Ishikawa (cell line): Measurements from ENCODE around the gene SMPX.

Experiments used
- CEBPB ChIP-seq: IDR thresholded peaks from 2 replicates; pipeline ENCODE4 v1.6.1; 2012
- CREB1 ChIP-seq: IDR thresholded peaks from 2 replicates; pipeline ENCODE4 v1.6.1; 2012; ENCODE audit warnings: low read depth
- EGR1 ChIP-seq: IDR thresholded peaks from 2 replicates; pipeline ENCODE4 v1.6.1; 2012
- EP300 ChIP-seq: IDR thresholded peaks from 2 replicates; pipeline ENCODE4 v1.6.1; 2012; ENCODE audit warnings: borderline replicate concordance
- FOXM1 ChIP-seq: IDR thresholded peaks from 2 replicates; pipeline ENCODE4 v1.6.1; 2012; ENCODE audit warnings: low read depth, borderline replicate concordance
- NFIC ChIP-seq: IDR thresholded peaks from 2 replicates; pipeline ENCODE4 v1.6.1; 2012
- RAD21 ChIP-seq: IDR thresholded peaks from 2 replicates; pipeline ENCODE4 v1.6.1; 2012; ENCODE audit warnings: low read depth
- TAF1 ChIP-seq: IDR thresholded peaks from 2 replicates; pipeline ENCODE4 v1.6.1; 2012; ENCODE audit warnings: low read depth, mild to moderate bottlenecking
- TCF12 ChIP-seq: IDR thresholded peaks from 2 replicates; pipeline ENCODE4 v1.6.1; 2012; ENCODE audit warnings: low read depth
- TEAD4 ChIP-seq: IDR thresholded peaks from 2 replicates; pipeline ENCODE4 v1.6.1; 2012
- YY1 ChIP-seq: IDR thresholded peaks from 2 replicates; pipeline ENCODE4 v1.6.1; 2012; ENCODE audit warnings: low read depth
- ZBTB7A ChIP-seq: IDR thresholded peaks from 2 replicates; pipeline ENCODE4 v1.6.1; 2012; ENCODE audit warnings: low read depth
- TF ChIP-seq, protein P1 (sequence below): IDR thresholded peaks from 2 replicates; pipeline ENCODE4 v1.6.1; 2012
- TF ChIP-seq, protein P2 (sequence below): IDR thresholded peaks from 2 replicates; pipeline ENCODE4 v1.6.1; 2012; ENCODE audit warnings: low read depth, mild to moderate bottlenecking
- TF ChIP-seq, protein P3 (sequence below): IDR thresholded peaks from 2 replicates; pipeline ENCODE4 v1.6.1; 2012

The SMPX gene

DNA sequence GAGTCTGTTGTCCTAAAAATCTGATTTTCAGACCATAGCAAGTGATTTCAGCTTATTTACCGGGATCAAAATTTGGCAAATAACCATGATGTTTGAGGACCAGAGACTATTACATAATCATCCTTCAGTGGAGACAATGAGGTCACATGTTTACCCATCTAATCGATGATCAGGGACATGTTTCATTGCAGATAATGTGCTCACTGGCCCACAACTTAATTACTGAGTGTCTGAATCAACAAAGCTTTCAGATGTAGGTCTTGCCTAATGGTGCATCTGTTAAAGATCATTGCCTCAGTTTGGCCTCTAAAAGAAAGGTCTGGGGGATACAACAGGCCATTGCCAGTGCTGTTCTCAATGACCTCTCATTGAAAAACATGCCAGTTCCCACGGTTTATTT lies 56.9 kb downstream of the SMPX start:
- TF ChIP-seq TAF1 = no peak
- TF ChIP-seq YY1 = no peak
- TF ChIP-seq NFIC = no peak
- TF ChIP-seq ZBTB7A = no peak
- TF ChIP-seq EP300 = no peak
- no peak for TF ChIP-seq RAD21
- TF ChIP-seq TCF12 = no peak
- TF ChIP-seq, protein P1, sequence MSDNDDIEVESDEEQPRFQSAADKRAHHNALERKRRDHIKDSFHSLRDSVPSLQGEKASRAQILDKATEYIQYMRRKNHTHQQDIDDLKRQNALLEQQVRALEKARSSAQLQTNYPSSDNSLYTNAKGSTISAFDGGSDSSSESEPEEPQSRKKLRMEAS = no peak
- no peak for TF ChIP-seq FOXM1
- TF ChIP-seq, protein P2, sequence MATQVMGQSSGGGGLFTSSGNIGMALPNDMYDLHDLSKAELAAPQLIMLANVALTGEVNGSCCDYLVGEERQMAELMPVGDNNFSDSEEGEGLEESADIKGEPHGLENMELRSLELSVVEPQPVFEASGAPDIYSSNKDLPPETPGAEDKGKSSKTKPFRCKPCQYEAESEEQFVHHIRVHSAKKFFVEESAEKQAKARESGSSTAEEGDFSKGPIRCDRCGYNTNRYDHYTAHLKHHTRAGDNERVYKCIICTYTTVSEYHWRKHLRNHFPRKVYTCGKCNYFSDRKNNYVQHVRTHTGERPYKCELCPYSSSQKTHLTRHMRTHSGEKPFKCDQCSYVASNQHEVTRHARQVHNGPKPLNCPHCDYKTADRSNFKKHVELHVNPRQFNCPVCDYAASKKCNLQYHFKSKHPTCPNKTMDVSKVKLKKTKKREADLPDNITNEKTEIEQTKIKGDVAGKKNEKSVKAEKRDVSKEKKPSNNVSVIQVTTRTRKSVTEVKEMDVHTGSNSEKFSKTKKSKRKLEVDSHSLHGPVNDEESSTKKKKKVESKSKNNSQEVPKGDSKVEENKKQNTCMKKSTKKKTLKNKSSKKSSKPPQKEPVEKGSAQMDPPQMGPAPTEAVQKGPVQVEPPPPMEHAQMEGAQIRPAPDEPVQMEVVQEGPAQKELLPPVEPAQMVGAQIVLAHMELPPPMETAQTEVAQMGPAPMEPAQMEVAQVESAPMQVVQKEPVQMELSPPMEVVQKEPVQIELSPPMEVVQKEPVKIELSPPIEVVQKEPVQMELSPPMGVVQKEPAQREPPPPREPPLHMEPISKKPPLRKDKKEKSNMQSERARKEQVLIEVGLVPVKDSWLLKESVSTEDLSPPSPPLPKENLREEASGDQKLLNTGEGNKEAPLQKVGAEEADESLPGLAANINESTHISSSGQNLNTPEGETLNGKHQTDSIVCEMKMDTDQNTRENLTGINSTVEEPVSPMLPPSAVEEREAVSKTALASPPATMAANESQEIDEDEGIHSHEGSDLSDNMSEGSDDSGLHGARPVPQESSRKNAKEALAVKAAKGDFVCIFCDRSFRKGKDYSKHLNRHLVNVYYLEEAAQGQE = no peak

DNA sequence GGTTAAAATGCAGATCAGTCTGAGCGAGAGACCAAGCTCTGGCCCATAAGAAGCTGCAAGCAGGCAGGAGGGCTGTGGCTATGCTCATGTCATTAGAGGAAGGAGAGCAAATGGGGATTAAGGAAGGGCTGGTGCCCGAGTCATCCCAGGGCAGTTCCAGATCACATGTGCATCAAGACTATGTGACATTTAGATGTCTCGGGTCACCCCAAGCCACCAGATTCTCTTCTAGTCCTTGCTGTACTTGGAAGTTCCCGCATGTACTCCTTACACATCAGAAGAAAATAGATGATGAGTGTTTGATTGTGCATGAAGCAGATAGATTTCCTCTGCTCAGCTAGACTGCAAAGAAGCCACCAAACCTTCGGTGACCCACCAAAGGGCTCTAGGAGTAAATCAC lies 57.6 kb downstream of the SMPX start:
- TF ChIP-seq TEAD4 (no peak), YY1 (no peak), CREB1 (no peak), NFIC (no peak), CEBPB (no peak), ZBTB7A (no peak), FOXM1 (no peak), TAF1 (no peak), EGR1 (no peak), EP300 (no peak), TCF12 (no peak)
- TF ChIP-seq, protein P2 = no peak
- TF ChIP-seq, protein P1 = no peak
- TF ChIP-seq, protein P3, sequence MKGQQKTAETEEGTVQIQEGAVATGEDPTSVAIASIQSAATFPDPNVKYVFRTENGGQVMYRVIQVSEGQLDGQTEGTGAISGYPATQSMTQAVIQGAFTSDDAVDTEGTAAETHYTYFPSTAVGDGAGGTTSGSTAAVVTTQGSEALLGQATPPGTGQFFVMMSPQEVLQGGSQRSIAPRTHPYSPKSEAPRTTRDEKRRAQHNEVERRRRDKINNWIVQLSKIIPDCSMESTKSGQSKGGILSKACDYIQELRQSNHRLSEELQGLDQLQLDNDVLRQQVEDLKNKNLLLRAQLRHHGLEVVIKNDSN = no peak

DNA sequence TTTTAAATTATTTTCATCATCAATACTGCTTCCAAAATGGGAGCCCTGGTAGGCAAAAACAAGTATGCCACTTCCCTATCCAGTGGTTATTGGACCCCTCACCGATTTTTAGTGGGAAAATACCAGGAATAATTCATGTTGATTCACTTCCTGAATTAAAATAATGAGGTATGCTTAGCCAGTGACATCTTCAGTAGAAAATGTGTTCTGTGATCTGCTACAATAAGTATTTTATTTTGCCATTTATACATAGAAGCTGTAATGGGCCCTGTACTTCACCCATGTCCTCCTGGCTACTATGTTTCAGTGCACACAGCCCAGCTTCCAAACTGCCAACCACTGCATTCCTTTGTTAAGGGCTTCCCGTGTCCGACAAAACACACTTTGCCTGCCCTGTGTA lies 58.8 kb downstream of the SMPX start:
- TF ChIP-seq EGR1 = no peak
- TF ChIP-seq TCF12 = no peak
- no peak for TF ChIP-seq FOXM1
- no peak for TF ChIP-seq TAF1
- no peak for TF ChIP-seq EP300
- TF ChIP-seq, protein P2 = no peak
- no peak for TF ChIP-seq NFIC
- TF ChIP-seq CREB1 = no peak
- no peak for TF ChIP-seq RAD21
- no peak for TF ChIP-seq ZBTB7A
- no peak for TF ChIP-seq CEBPB
- TF ChIP-seq, protein P1 = no peak
- TF ChIP-seq YY1 = no peak
- TF ChIP-seq, protein P3 = no peak
- TF ChIP-seq TEAD4 = no peak

DNA sequence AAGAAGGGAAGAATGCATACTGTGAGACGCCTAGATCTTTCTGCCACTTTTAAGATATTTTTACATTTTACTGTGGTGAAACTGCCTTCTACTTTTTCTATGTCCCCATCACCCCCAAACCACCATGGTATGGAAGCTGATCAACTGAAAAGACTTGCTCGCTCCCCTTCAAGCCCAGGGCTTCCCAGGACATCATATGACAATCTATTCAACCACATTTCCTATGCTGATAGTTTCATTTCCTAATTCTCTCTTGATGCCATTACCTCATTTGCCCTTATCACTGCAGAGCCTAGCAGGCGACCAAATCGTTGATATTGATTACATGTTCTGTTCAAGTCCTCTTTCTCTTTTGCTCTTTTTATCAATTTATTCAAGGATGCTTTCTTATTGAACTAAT lies 59.6 kb downstream of the SMPX start:
- TF ChIP-seq, protein P1 = no peak
- TF ChIP-seq EP300 (no peak), CREB1 (no peak), ZBTB7A (no peak), TAF1 (no peak), RAD21 (no peak), TCF12 (no peak), YY1 (no peak), TEAD4 (no peak), FOXM1 (no peak), CEBPB (no peak), EGR1 (no peak), NFIC (no peak)
- TF ChIP-seq, protein P3 = no peak
- TF ChIP-seq, protein P2 = no peak
